Measurements from ENCODE around the gene SHANK3.

The SHANK3 gene

GRCh38 chr22:50678218-50678650, 5.6 kb downstream of the SHANK3 start:
- no peak for DNase-seq (ENCODE audit: low read depth, low spot score)

- no peak for DNase-seq (ENCODE audit: low read depth, low spot score)
These were observed 6.3 kb downstream of the SHANK3 start for GRCh38 chr22:50678651-50679521.

DNA sequence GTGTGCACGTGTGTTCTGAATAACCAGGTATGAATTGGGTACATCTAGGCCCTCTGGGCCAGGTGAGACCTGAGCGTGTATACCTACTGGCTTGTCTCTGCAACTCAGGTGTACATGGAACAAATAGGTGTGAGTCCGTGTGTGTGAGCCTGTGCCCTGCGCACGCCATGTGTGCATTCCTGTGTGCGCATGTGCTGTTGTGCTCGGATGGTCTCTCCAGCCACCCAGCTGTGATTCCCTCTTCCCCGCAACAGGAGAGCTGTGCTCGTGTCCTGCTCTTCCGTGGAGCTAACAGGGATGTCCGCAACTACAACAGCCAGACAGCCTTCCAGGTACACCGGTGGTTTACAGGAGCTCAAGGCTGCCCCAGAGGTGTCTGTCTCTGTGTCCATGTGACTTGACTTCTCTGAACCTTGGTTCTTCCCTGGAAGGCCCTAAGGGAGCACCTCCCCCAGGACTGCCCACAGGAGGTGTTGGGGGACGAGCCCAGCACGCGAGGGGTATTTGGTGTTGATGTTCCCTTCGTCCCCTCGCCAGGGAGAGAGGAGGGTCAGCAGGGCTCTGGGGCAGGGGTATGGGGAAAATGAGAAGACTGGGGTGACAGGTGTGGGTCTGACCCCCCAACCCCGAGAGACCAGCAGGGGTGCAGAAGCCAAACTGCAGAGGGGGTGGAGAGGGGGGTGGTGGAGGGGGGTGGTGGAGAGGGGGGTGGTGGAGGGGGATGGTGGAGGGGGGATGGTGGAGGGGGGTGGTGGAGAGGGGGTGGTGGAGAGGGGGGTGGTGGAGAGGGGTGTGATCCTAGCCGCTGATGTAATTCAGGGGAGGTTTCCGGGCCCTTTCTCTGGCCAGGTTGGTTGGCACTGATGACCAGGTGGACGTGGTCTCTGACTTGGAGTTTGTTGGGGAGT, 10.7 kb downstream of the SHANK3 start:
- no peak for DNase-seq (ENCODE audit: low read depth, low spot score)

DNA sequence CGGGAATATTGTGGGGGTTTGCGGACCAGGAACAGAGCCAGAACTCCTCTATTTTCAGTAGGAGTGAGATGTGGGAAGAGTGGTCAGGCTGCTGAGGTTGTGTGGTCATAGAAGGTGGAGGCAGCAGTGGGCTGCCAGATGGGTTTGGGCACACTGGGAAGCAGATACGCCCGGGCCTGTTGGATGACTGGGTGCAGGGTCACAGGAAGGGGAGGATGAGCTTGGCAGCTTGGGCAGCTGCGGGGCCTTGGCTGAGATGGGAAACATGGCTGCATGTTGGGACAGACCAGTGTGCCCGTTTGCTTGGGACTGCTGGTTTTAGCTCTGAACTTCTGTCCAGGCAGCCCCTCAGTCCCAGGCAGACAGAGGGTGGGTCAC, 11.4 kb downstream of the SHANK3 start:
- no peak for DNase-seq (ENCODE audit: low read depth, low spot score)

GRCh38 chr22:50684501-50684900, 11.9 kb downstream of the SHANK3 start:
- no peak for DNase-seq (ENCODE audit: low read depth, low spot score)

- peak; percentile 84 for DNase-seq (ENCODE audit: low read depth, low spot score)
These were observed 12.4 kb downstream of the SHANK3 start for GRCh38 chr22:50684986-50685385.

GRCh38 chr22:50686794-50687193, 14.2 kb downstream of the SHANK3 start:
- DNase-seq (ENCODE audit: low read depth, low spot score): no peak

- DNase-seq (ENCODE audit: low read depth, low spot score): no peak
These were observed 15.2 kb downstream of the SHANK3 start for GRCh38 chr22:50687829-50688228.

DNA sequence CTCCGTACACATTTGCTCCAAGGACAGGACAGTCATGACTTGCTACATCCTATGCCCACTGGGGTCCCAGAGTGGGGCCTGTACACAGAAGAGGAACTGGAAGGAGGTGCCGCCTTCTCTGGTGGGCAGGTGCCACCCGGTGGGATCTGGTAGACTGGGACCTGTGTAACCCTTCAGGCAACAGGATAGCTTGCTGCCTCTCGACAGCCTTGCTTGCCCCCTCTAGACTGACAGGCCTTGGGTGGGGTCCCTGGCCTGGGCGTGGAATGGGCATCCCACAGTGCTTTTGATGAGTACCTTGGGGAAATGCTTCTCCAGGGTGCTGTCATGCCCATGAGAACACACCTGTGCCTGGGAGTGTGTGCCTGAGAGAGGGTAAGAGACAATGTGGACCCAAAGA, 15.8 kb downstream of the SHANK3 start:
- DNase-seq (ENCODE audit: low read depth, low spot score): no peak

DNA sequence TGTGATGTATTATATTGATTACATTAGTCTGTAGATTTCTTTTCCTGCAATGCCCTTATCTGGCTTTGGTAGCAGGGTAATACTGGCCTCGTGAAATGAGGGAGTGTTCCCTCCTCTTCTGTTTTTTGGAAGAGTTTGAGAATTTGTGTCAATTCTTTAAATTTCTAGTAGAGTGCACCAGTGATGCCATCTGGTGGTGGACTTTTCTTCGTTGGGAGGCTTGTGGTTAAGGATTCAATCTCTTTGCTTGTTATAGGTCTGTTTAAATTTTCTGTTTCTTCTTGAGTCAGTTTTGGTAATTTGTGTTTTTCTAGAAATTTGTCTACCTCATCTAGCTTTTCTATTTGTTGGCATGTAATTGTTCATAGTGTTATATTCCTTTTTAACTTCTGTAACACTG, 18.9 kb downstream of the SHANK3 start:
- peak; percentile 20 for DNase-seq (ENCODE audit: low read depth, low spot score)

GRCh38 chr22:50693462-50693861, 20.8 kb downstream of the SHANK3 start:
- no peak for DNase-seq (ENCODE audit: low read depth, low spot score)

- no peak for DNase-seq (ENCODE audit: low read depth, low spot score)
These were observed 21.5 kb downstream of the SHANK3 start for GRCh38 chr22:50694099-50694605.

DNA sequence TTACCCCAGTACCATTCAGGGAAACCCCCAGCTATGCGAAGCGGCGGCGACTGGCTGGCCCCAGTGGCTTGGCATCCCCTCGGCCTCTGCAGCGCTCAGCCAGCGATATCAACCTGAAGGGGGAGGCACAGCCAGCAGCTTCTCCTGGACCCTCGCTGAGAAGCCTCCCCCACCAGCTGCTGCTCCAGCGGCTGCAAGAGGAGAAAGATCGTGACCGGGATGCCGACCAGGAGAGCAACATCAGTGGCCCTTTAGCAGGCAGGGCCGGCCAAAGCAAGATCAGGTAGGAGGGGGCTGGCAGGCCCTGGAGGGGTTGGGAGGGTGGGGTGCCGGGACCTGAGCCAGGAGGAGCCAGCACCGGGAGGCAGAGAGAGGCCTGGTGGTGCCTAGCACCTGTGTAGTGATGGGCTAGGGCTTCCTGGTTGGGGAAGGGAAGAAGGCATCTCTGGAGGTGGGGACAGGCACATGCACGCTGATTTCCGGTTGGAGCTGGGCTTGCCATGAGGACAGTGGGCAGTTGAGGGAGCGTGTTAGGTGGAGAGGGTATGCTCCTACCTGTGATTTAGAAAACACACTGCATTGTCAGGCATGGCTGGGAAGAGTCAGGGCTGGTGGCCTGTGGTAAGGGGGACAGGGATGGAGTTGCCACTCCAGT, 22.3 kb downstream of the SHANK3 start:
- DNase-seq (ENCODE audit: low read depth, low spot score): no peak

DNA sequence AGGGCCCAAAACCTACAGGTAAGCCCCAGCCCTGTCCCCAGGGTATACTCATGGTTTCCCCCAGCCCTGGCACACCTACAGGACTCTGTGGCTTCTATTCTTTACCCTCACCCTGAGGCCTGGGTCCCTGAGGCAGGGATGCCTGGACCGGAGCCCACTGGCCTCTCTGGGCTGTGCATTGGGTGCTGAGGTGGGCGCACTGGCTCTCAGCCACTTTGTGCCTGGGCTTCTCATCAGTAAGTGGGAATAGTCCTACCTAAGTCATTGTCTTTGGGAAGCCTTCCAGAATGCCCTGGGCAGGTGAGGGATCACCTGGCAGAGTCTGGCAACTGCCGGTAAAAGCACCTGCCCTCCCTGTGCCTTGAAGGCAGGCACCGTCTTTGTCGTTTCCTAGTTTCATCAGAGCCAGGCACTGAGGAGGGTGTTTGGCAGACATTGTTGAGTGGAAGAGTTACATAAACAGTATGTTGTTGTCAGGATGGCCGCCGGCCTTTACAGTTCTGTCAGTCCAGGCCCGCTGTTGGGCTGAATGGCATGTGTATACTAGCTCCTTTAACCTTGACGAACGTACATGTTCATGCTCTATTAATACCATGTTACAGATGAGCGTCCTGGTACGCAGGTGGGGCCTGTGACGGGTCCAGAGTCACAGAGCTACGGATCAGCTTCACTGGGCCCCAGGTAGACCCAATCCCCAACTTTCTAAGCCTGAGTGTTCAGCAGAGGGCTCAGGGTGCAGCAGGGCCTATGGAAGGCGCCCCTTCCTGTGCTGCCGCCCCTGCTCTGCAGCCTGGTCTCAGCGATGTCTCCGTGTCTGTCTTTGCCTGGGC, 23.0 kb downstream of the SHANK3 start:
- DNase-seq (ENCODE audit: low read depth, low spot score): no peak

GRCh38 chr22:50696251-50696798, 23.7 kb downstream of the SHANK3 start:
- DNase-seq (ENCODE audit: low read depth, low spot score): no peak

- DNase-seq (ENCODE audit: low read depth, low spot score): no peak
These were observed 24.4 kb downstream of the SHANK3 start for GRCh38 chr22:50696799-50697561.

DNA sequence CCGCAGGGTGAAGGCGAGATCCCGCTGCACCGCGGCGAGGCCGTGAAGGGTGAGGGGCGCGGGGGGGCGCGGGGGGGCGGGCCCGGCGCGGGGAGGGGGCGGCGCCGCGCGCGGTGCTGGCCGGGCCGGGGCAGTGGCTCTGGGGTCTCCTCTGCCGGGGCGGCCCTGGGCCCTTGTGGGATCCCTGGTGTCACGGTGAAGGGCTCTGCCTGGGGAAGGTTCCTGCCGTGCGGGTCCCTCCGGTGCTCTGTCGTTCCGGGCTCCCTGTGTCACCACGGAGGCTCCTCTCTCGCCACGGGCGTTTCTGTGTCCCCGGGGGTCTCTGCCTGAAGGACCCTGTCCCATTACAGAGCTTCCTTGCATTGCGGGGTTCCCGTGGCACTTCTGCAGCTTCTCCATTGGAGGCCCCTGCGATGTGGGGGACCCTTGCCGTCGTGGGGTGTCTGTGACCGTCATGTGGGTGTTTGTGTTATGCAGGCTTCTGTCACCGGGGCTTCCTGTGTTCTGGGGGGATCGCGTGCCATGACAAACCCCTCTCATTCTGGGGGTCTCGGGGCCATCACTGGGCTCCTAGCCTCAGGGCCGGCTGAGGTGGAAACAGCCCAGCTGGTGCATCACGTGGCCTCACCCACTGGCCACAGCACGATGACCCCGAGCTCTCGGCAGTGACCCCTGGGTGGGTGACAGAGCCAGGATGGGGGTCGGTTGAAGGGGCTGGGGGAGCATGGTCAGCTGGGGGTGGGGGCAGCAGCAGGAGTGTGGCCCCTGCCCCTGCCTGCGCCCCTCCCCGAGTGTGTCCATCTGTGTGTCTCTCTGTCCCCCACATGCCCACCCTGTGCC, 25.3 kb downstream of the SHANK3 start:
- no peak for DNase-seq (ENCODE audit: low read depth, low spot score)

GRCh38 chr22:50698546-50698945, 25.9 kb downstream of the SHANK3 start:
- no peak for DNase-seq (ENCODE audit: low read depth, low spot score)

Data from smooth muscle cell of the brain vasculature (primary cell).